Astrocyte of the cerebellum (primary cell): Measurements from ENCODE around the gene LAG3.

ENCODE experiments used
- DNase-seq: peaks from one replicate; pipeline ENCODE4 v3.0.0-alpha.2; 2011; ENCODE audit warnings: low read depth
- H3K4me3 ChIP-seq: 2 replicates; pipeline ENCODE4 v1.5.1; 2011; ENCODE audit warnings: mild to moderate bottlenecking, low read depth, low read length, moderate library complexity
- in situ Hi-C: cut with HindIII; loops from 2 replicates; pipeline ENCODE4 v1.10.0; 2017; ENCODE audit warnings: low sequenced_read_pairs
- TF ChIP-seq, protein P1 (sequence below): IDR thresholded peaks from 2 replicates; pipeline ENCODE4 v1.5.1; 2012; ENCODE audit warnings: low read length, low read depth, moderate library complexity, mild to moderate bottlenecking; ENCODE audit errors: missing control alignments

The LAG3 gene

DNA sequence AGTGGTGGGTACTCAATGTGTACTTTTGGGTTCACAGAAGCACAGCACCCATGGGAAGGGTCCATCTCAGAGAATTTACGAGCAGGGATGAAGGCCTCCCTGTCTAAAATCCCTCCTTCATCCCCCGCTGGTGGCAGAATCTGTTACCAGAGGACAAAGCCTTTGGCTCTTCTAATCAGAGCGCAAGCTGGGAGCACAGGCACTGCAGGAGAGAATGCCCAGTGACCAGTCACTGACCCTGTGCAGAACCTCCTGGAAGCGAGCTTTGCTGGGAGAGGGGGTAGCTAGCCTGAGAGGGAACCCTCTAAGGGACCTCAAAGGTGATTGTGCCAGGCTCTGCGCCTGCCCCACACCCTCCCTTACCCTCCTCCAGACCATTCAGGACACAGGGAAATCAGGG is 47.8 kb downstream of the LAG3 start:
- TF ChIP-seq, protein P1, sequence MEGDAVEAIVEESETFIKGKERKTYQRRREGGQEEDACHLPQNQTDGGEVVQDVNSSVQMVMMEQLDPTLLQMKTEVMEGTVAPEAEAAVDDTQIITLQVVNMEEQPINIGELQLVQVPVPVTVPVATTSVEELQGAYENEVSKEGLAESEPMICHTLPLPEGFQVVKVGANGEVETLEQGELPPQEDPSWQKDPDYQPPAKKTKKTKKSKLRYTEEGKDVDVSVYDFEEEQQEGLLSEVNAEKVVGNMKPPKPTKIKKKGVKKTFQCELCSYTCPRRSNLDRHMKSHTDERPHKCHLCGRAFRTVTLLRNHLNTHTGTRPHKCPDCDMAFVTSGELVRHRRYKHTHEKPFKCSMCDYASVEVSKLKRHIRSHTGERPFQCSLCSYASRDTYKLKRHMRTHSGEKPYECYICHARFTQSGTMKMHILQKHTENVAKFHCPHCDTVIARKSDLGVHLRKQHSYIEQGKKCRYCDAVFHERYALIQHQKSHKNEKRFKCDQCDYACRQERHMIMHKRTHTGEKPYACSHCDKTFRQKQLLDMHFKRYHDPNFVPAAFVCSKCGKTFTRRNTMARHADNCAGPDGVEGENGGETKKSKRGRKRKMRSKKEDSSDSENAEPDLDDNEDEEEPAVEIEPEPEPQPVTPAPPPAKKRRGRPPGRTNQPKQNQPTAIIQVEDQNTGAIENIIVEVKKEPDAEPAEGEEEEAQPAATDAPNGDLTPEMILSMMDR: no peak
- DNase-seq: no peak
- H3K4me3 ChIP-seq: no peak overlapping the region
- in situ Hi-C loops: no loop called here

DNA sequence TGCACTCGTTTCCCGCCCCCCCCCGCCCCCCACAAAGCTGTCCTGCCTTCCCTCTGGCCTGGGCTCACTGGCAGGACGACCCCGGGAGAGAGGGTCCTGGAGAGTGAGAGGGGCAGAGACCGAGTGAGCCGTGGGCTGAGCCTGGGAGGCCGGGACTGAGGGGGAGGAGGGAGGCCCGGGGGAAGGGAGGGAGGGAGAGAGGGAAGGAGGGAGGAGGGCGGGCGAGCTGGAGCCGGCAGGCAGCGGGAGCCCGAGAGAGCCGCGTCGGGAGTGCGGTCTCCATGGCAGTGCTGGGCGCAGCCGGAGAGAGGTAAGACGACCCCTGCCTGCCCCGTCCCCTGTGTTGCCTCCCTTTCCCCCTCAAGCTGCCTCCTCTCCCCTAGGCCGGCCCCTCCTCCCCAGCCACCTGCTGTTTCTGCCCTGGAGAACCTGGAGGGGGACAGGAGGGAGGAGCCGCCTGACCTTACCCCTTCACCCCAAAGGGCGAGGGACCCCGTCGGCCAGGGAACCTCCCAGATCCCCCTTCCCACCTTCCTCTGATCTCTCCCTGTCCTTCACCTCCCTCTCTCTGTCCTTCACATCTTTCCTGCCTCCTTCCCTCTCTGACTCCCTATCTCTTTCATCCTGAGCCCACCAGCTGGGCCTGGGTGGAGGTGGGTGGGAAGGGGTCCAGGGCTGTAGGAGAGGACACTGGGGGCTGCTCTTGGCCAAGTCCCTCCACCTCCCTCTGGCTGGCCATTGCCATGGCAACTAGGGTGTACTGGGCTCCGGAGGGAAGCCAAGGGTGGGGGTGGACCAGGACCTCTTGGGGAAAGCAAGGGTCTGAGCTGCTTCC is 49.5 kb downstream of the LAG3 start, which contains the start of gene GPR162:
Gene GPR162 (plus strand): TSS at position 231 of the 835 bp plus-strand sequence. CDS start 2,078 bp downstream, outside the sequence.
- peak within 1 kb of the TSS; percentile 52 for H3K4me3 ChIP-seq
- DNase-seq: no peak
- TF ChIP-seq, protein P1: no peak
- in situ Hi-C loops: no loop called here

DNA sequence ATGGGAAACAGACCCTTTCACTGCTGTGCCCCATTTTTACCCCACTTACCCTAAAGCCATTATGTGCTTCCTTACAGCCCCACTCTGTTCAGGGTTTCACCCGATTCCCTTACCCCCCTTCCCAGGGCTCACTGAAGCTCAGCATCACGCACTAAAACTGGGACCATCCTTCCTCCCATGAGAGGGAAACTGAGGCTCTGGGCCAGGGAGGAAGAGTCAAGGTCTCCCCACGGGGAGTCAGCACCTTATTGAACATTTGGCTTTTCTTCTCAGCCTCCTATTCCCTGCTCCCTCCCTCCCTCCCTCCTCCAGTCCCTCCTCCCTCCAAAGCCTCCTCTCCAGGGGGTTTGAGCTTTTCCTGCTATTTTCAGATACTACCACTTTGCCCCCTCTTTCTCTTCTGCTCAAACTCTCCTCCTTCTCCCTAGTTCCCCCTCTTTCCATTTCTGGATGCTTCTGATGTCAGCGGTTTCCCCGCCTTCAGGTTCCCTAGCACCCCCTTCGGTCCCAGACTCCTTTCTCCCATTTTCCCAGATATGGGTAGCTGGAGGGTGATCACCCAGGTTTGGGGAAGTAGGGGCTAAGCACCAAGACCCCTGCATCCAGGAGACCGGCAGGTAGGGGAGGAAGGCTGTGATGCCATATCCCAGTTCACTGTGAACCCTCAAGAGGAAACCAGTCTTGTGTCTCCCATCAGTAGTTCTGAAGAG is 50.3 kb downstream of the LAG3 start:
- peak overlapping the region; percentile 52 for H3K4me3 ChIP-seq
- TF ChIP-seq, protein P1: no peak
- in situ Hi-C loops: no loop called here
- DNase-seq: no peak

DNA sequence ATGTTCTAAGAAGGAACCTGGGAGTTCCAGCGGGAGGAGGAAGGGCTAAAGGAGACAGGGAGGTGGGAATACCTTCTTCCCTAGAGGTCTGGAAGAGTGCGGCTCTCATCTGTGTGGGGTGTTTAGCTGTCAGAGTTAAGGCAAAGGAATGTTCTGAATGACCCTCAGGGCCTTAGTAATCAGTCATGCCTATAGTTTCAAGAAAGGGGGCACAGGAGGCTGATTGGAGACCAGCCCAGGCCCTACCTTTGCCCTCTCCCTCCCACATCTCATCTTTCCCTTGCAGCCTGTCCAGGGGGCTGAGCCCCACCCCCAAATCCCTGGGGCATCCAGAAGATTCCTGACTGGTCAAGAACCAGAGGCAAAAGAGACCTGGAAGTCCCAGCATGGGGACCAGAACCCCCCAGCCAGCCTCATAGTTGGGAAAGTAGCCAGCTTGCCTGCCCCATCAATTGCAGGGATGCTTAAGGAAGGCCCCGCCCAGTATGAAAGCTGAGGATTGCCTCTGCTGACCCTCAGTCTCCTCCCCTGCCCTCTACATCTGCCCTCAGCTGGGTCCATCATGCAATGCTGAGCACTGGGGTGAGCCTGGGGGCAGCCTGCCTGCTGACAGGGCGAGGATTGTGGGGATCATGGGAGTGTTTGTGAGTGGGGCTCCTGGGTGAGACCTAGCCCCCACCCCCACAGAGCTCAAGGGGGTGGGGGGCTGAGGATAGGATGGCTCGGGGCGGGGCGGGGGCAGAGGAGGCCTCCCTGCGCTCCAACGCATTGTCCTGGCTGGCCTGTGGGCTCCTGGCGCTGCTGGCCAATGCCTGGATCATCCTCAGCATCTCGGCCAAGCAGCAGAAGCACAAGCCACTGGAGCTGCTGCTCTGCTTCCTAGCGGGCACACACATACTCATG is 51.1 kb downstream of the LAG3 start:
- TF ChIP-seq, protein P1: no peak
- no peak overlapping the region for H3K4me3 ChIP-seq
- in situ Hi-C loops: no loop called here
- DNase-seq: no peak

DNA sequence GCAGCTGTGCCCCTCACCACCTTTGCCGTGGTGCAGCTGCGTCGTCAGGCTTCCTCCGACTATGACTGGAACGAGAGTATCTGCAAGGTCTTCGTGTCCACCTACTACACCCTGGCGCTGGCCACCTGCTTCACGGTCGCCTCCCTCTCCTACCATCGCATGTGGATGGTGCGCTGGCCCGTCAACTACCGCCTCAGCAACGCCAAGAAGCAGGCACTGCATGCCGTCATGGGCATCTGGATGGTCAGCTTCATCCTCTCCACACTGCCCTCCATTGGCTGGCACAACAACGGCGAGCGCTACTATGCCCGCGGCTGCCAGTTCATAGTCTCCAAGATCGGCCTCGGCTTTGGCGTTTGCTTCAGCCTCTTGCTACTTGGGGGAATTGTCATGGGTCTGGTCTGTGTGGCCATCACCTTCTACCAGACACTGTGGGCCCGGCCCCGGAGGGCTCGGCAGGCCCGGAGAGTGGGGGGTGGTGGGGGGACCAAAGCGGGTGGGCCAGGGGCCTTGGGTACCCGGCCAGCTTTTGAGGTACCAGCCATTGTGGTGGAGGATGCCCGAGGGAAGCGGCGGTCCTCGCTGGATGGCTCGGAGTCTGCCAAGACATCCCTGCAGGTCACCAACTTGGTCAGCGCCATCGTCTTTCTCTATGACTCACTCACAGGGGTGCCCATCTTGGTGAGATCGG is 51.9 kb downstream of the LAG3 start:
- in situ Hi-C loops: no loop called here
- H3K4me3 ChIP-seq: no peak overlapping the region
- DNase-seq: no peak
- TF ChIP-seq, protein P1: no peak
